DMS114 treated with DMSO at 0.1 percent for 48 hours (cell line): Measurements from ENCODE around the gene NR2F1-AS1.
A peak's percentile ranks its signal among the peaks of the same experiment; 100 is the strongest.

ENCODE experiments used
- DNase-seq: peaks from one replicate; lab custom pipeline; 2025; ENCODE audit not compliant: unreplicated experiment; lab: John Stamatoyannopoulos, UW

Gene NR2F1-AS1

GRCh38 chr5:93580927-93581445 lies at the start of gene NR2F1-AS1:
Gene NR2F1-AS1 (minus strand): TSS chr5:93581219.
- DNase-seq, result no peak

DNA sequence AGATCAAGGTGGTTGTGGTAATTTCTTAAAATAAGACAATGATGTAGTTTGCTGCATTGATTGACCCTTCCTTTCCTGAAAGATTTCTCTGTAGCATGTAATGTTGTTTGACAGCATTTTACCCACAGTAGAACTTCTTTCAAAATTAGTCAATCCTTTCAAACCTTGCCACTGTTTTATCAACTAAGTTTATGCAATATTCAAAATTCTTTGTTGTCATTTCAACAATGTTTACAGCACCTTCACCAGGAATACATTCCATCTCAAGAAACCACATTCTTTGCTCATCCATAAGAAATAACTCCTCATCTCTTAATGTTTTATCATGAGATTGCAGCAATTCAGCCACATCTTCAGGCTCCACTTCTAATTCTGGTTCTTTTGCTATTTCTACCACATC lies 45.8 kb upstream of the NR2F1-AS1 start:
- DNase-seq, result no peak

- no peak for DNase-seq
These were observed 42.1 kb upstream of the NR2F1-AS1 start for GRCh38 chr5:93623153-93623552.

- peak; percentile 83 for DNase-seq
These were observed 41.3 kb upstream of the NR2F1-AS1 start for GRCh38 chr5:93622240-93622885.

GRCh38 chr5:93621327-93621798 lies 40.3 kb upstream of the NR2F1-AS1 start:
- peak; percentile 91 for DNase-seq

GRCh38 chr5:93620487-93621326 lies 39.7 kb upstream of the NR2F1-AS1 start:
- DNase-seq, result peak; percentile 90

DNA sequence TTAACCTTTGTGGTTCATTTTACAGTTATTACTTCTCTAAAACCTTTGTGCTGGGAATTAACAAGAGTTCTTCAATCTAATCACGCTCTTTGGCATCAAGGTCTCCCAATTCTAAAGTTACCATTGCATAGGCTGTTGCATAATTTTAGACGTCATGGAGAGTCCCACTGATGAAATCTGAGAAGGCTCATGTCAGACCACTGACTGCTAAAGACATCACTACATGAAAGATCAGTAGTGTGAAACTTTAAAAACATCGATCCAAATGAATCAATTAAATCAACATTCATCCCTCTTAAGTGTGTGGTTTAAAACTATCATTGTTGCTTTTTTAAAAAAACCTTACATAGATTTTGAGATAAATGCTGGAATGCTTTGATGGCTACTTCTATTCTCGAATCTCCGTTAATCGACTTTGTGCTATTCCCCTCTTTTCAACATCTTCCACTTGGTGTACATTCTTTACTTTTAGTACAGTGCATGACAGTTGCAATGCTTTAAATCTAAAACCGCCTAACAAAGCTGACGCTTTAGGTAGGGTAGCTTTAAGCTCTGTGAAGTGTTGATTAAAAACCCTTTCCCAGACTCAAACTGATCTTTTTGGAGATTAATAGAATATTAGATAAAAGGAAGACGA lies 35.6 kb upstream of the NR2F1-AS1 start:
- no peak for DNase-seq

DNA sequence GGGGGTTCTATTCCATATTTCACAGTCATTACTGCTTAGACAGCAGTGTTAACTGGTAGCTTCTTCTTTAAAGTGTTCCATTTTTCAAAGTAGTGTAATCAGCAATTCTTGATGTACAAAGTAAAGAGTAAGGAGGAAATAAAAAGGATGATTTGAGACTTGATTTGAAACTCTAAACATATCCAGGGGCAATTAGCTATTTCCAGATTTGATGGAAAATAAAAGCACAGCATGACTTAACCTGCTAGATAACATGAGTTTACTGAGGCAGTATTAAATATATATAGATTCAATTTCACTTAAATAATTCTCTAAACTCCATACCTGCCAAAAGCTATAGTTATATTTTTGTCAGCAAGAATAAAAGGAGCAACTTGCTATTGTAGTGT lies 31.8 kb upstream of the NR2F1-AS1 start:
- no peak for DNase-seq

DNA sequence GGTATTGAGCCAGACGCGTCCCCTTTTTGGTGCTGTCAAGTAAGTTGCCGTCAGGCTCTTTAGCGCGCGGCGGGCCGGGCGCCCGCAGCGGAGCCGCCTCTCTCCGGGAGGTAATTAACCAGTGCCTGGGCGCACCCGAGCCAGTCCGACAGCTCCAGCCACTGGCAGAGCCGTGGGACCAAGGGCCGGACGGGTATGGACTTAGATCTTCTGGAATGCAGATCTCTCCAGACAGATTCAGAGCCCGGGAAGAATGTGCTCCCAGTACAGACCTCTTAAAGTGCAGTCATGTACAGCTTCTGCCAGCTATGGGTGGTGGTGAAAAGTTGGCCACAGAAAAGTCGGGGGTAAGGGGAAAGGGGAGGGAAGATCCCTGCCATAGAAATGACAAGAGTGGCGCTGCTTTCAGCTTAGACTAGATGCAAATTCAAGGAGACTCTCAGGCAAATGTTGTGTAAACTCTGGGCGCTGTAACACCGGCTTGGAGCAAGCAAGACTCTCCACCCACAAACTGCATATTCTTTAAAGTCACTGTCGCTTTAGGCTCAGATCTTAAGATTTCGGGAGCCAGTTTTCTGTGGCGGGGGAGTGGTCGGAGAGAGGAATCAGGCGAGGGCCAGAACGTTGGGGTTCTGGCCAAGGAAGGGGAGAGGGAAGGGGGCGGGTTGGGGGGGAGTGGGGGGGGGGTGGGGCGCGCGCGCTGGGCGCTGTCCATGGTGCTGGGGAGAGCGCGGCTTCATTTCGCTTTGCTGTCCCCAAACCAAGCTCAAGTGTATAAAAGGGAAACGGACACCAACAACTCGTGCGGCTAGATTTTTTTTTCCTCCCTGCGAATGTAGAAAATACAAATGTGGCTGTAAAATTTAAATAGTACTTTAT lies 31.2 kb upstream of the NR2F1-AS1 start:
- DNase-seq, result peak; percentile 66

- no peak for DNase-seq
These were observed 30.4 kb upstream of the NR2F1-AS1 start for GRCh38 chr5:93611273-93611975.

DNA sequence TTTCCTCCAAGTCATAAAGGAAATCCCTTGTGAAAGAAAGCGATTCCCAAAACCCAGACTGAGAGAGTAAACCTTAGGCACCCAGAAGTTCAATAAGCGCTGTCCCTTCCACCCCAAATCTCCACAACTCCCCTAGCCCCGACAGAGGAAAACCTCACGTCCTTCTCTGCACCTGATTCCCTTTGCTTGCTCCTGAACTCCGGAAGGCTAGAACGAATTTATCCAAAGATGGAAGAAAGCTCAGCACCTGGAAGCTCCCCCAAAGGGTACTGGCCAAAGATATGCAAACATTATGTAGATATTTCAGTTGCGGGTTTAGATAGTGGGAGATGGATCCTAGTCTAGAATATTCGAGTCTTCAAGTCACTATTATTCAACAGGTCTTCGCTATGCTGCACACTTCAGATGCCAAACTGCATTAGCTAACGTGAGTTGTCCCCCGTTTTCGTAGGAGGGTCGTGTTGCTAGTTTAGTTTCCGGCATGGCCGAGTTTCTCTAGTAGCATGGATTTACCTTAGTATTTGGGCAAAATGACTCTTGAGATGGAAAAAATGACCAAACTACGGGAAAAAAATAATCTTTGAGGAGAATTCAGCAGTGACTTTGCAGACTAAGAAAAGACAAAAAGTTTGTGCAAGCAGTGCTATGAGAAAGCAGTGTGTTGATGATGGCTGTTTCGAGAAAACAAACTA lies 29.7 kb upstream of the NR2F1-AS1 start:
- DNase-seq, result no peak

DNA sequence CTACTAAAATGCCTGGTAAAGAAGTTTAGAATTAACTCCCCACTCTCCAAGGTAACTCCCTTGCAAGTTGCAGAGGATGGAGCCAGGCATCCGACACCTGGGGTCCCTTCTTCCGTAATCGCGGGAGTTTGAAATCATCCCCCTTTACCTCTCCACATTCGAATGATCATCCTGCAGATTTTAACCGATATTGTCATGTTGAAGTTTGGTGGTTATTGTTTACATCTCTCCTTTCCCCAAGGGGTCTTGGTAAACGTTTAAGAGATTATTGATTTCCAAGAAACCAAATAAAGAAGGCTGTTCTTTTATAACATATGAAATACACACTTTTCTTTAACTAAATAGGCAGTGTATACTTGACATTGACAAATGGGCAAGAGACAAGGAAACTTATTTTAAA lies 28.7 kb upstream of the NR2F1-AS1 start:
- DNase-seq, result no peak

DNA sequence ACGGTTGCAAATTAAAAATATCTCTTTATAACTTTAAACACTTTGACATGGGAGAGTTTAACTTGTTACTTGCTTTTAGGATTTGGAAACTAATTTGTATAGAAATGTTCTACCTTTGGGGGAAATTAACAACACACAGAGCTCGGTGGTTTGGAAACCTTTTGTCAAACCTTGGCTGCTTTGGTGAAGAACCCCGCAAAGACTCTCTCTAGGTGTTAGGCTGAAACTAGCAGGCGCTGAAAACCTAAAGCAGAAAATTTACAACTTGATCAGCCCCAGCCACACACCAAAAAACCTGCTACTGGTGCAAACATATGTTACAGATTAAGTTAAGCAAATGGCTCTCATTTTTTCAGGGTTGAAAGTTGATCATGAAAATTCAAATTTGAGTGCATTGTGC lies 27.8 kb upstream of the NR2F1-AS1 start:
- no peak for DNase-seq

DNA sequence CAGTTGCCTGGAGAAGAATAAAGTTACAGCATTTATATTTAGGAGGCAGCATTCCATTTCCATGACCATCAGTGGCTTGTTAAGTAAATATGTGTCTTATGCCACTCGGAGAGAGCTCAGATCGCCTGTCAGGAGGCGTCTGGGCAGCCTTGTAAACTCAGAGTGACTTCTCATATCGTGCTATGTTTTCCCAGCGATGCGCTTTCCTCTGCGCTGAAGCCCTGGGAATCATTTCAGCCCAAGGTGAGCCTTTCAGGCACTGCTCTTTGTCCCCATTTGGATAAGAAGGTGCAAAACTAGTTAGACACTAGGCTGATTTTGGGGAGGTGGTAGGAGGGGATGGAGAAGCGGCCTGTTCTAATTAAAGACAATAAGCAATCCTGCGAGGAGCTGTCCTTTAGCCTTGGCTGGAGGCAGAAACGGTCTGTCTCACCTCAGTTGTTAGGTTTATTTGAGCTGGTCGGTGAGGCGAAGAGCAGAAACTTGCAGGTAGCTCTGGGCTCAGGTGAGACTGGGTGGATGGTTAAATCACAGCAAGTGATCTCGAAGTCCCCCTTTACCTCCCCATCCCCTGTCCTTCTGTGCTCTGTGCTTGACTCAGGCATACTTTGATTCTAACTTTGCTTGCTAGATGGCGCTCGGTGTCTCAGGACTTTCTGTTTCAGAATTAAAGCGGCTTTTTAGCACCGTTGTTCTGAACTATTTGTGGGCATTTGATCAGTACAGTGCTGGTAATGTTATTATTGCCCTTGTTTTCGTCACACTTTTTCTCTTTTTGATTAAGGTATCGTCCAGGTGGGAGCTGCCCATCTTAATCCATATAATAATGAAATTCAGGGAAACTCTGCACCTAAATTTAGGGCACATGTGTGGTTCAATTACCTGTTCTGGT lies 26.6 kb upstream of the NR2F1-AS1 start:
- DNase-seq, result peak; percentile 80

DNA sequence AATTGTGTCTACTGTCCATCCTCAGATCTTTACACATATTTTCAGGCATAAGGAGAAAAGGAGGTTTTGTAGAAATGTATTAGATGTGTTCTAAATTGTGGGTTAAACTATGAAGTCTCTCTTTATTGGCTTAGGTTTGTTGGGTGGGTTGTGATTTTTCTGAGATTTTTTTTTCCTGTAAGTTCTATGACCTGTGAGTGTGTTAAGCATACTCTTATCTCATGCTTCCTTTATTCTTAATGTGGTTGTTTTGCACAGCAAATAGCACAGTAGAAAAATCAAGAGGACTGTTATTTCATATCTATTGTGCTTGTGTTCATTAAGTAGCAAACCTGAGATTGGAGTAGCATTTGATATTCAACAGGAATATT lies 25.3 kb upstream of the NR2F1-AS1 start:
- DNase-seq, result no peak

DNA sequence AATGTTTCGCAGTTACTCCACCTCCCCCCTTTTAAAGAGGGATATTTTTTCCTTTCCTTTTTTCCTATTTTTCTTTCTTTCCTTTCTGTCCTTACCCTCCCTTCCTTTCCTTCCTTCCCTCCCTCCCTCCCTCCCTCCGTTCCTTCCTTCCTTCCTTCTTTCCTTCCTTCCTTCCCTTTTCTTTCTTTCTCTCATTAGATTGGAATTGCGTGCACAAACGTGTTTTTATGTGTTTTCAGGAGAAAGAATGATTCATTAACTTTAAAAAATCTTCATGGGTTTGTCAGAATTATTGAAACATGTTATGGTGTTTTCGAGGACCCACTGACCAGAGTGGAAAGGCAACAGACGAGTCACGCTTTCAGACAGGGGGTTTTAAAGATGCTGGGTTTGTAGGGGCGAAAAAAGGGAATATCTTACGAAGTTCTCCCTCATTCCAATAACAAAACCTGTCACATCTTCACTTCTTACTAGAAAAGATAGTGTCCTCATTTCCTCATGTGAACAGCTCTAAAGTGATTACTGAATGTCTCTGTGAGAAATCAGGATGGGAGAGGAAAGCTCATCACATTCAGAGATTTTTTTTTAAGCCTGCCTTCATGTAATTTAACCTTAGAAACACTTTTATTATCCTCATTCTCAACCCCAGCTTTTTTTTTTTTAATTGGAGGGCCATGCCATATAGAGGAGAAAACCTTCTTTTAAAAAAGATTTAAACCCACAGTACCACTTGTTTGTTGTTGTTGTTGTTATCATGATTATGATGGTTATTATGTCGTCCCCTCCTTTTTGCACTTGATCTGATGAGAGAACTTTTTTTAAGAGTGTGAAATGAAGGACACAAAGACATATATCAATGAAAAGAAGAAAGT lies 23.9 kb upstream of the NR2F1-AS1 start:
- DNase-seq, result no peak

DNA sequence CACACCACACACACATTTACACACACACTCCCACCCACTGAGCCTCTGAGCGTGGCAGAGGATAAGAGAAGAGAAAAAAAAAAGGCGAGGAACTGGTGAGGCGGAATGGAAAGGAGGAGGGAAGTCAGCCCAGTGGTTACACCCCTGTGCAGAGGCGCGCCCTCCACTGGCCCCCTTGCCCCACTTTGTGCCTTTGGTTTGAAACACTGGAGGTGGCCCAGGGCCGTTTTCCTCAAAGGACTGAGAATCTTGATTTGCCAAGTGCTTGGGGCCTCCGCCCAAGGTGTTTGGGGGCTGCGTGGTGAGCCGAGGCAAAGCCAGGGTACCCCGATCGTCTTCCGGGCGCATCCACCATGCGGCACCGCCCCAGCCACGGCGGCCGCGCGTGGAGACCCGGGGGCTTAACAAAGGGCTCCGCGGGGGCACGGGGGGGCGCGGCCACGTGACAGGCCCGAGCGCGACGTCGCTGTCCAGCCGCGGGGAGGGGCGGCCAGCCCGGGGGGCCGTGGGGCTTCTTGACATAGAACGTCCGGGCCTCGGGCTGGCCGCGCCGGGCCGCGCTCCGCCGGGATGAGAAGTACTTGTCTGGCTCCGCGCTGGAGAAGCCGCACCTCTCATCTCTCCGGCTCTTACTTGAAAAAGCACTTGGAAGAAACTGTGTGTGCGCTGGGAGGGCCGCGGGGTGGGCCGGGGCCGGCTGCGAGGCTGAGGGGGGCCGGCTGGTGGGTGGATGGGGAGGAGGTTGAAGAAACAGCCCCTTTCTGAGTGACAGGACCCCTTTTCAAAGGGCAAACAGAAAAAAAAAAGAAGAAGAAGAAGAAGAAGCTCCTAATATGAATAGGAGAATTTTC lies 23.0 kb upstream of the NR2F1-AS1 start:
- peak; percentile 73 for DNase-seq
